SK-N-SH (cell line): ENCODE measurements around the gene PPP2R3B. TPM values are rescaled to one million over a fixed set of nuclear protein-coding genes. Genes with fewer than 3 reads are reported as not detected.

ENCODE experiments used
- CTCF ChIA-PET: fragments of 300-600, 350-600 bp; formaldehyde crosslinking; extraction: SDS; loops from one replicate; lab custom pipeline; 2021; lab: Yijun Ruan, JAX
- POLR2A ChIA-PET: fragments of 350-600 bp; sonication (Branson Sonifier 250); formaldehyde crosslinking; extraction: SDS; loops from one replicate; lab custom pipeline; 2020; ENCODE audit warnings: antibody characterized with exemption, inconsistent platforms; lab: Yijun Ruan, JAX
- DNase-seq: peaks from one replicate; pipeline ENCODE4 v3.0.0; 2012
- H2AFZ ChIP-seq: fragments of 200-600 bp; sonication (generic); 2 replicates; pipeline ENCODE4 v1.8.1; 2016; ENCODE audit warnings: antibody characterized with exemption, mild to moderate bottlenecking, low read depth
- H3F3A ChIP-seq: fragments of 200-600 bp; sonication (generic); replicated peaks from 2 replicates; pipeline ENCODE3; 2016; ENCODE audit warnings: antibody characterized with exemption, mild to moderate bottlenecking; ENCODE audit not compliant: insufficient read depth
- H3K27ac ChIP-seq, 2 experiments: fragments of 200-500 bp in 1 of 2; fragments of 200-600 bp in 1 of 2; sonication (Bioruptor generic) in 1 of 2; sonication (generic), shearing (Covaris generic) in 1 of 2; 2 replicates each; pipeline versions ENCODE4 v1.5.1 to v1.6.1; 2014 to 2016; ENCODE audit warnings: low read depth in 2 of 2, inconsistent platforms in 1 of 2, low read length in 1 of 2, mild to moderate bottlenecking in 1 of 2, mixed read lengths in 1 of 2
- H3K27me3 ChIP-seq: fragments of 200-600 bp; sonication (generic), shearing (Covaris generic); 2 replicates; pipeline ENCODE4 v1.6.1; 2016; ENCODE audit warnings: mixed run types; ENCODE audit not compliant: insufficient read depth
- H3K36me3 ChIP-seq, 2 experiments: fragments of 200-500 bp in 1 of 2; fragments of 200-600 bp in 1 of 2; sonication (Bioruptor generic) in 1 of 2; sonication (generic) in 1 of 2; replicated peaks in 1 of 2; 2 replicates each; pipeline versions ENCODE3 to v1.5.1; 2014 to 2016; ENCODE audit warnings: low read length in 1 of 2, mild to moderate bottlenecking in 1 of 2; ENCODE audit not compliant: insufficient read depth in 2 of 2, control insufficient read depth in 1 of 2
- H3K4me1 ChIP-seq, 2 experiments: fragments of 200-500 bp in 1 of 2; fragments of 200-600 bp in 1 of 2; sonication (Bioruptor generic) in 1 of 2; sonication (generic), shearing (Covaris generic) in 1 of 2; 2 replicates each; pipeline versions ENCODE4 v1.5.1 to v1.6.1; 2014 to 2016; ENCODE audit warnings: low read depth in 1 of 2, low read length in 1 of 2, mixed run types in 1 of 2; ENCODE audit not compliant: insufficient read depth in 2 of 2, control insufficient read depth in 1 of 2
- H3K4me2 ChIP-seq: fragments of 200-600 bp; sonication (generic), shearing (Covaris generic); 2 replicates; pipeline ENCODE4 v1.6.1; 2017; ENCODE audit warnings: mixed run types
- H3K4me3 ChIP-seq, 2 experiments: fragments of 200-500 bp in 1 of 2; fragments of 200-600 bp in 1 of 2; sonication (Bioruptor generic) in 1 of 2; sonication (generic), shearing (Covaris generic) in 1 of 2; 2 replicates each; pipeline versions ENCODE4 v1.5.1 to v1.8.1; 2014 to 2016; ENCODE audit warnings: low read depth in 2 of 2, inconsistent platforms in 1 of 2, low read length in 1 of 2, mild to moderate bottlenecking in 1 of 2, mixed read lengths in 1 of 2, moderate library complexity in 1 of 2
- H3K79me2 ChIP-seq: fragments of 200-600 bp; sonication (generic); 2 replicates; pipeline ENCODE4 v1.8.1; 2017; ENCODE audit warnings: mild to moderate bottlenecking; ENCODE audit not compliant: insufficient read depth
- H3K9ac ChIP-seq: fragments of 200-600 bp; sonication (generic); 2 replicates; pipeline ENCODE4 v1.6.1; 2017; ENCODE audit warnings: mixed run types
- H3K9me2 ChIP-seq: fragments of 200-600 bp; sonication (generic); 2 replicates; pipeline ENCODE4 v1.6.1; 2017; ENCODE audit warnings: mixed run types
- H3K9me3 ChIP-seq: fragments of 200-600 bp; sonication (generic); 2 replicates; pipeline ENCODE4 v1.6.1; 2017; ENCODE audit warnings: mixed run types, mild to moderate bottlenecking, moderate library complexity
- H4K20me1 ChIP-seq: fragments of 200-600 bp; sonication (generic); 2 replicates; pipeline ENCODE4 v1.6.1; 2017; ENCODE audit warnings: mild to moderate bottlenecking, mixed run types; ENCODE audit not compliant: insufficient read depth
- CTCF ChIP-seq: fragments of 200-600 bp; sonication (generic); IDR thresholded peaks from 2 replicates; pipeline ENCODE4 v1.6.1; 2017; ENCODE audit warnings: antibody characterized with exemption, mild to moderate bottlenecking, moderate library complexity
- EZH2phosphoT487 ChIP-seq: fragments of 200-600 bp; sonication (generic); IDR thresholded peaks from 2 replicates; pipeline ENCODE4 v1.6.1; 2017; ENCODE audit warnings: low read depth, mixed run types, mild to moderate bottlenecking, antibody characterized with exemption, moderate library complexity, borderline replicate concordance
- FOXJ3 ChIP-seq: sonication (generic); formaldehyde crosslinking; IDR thresholded peaks from 2 replicates; pipeline ENCODE4 v1.5.1; 2020; ENCODE audit warnings: mild to moderate bottlenecking, missing genetic modification reagents
- GATA2 ChIP-seq: sonication (generic); formaldehyde crosslinking; IDR thresholded peaks from 2 replicates; pipeline ENCODE4 v1.5.0; 2020; ENCODE audit warnings: mild to moderate bottlenecking, missing genetic modification reagents
- MEF2A ChIP-seq: IDR thresholded peaks from 2 replicates; pipeline ENCODE4 v1.4.0; 2012; ENCODE audit warnings: low read depth, borderline replicate concordance
- MXI1 ChIP-seq: IDR thresholded peaks from 2 replicates; pipeline ENCODE4 v1.6.1; 2012; ENCODE audit warnings: mild to moderate bottlenecking, low read depth, low read length, improper control_type of control experiment
- NFIC ChIP-seq: IDR thresholded peaks from 2 replicates; pipeline ENCODE4 v1.4.0; 2012; ENCODE audit warnings: borderline replicate concordance
- SIN3A ChIP-seq: IDR thresholded peaks from 2 replicates; pipeline ENCODE4 v1.6.1; 2012; ENCODE audit warnings: low read depth, mild to moderate bottlenecking, low read length, moderate library complexity, borderline replicate concordance
- SMC3 ChIP-seq: IDR thresholded peaks from 2 replicates; pipeline ENCODE4 v1.6.1; 2012; ENCODE audit warnings: low read depth, low read length, improper control_type of control experiment
- TAF1 ChIP-seq: IDR thresholded peaks from 2 replicates; pipeline ENCODE4 v1.6.1; 2012; ENCODE audit warnings: low read depth, mild to moderate bottlenecking, low read length, moderate library complexity, borderline replicate concordance
- YY1 ChIP-seq: IDR thresholded peaks from 2 replicates; pipeline ENCODE4 v1.4.0; 2012; ENCODE audit warnings: low read depth, mild to moderate bottlenecking
- ZBTB33 ChIP-seq: IDR thresholded peaks from 2 replicates; pipeline ENCODE4 v1.4.0; 2012; ENCODE audit warnings: low read depth, borderline replicate concordance
- WGBS: methylation state at CpG from one replicate; pipeline ENCODE4 v1.1.6; 2017; ENCODE audit warnings: low lambda C conversion rate; 5-methylcytosine and 5-hydroxymethylcytosine counted together
- polyA plus RNA-seq, 3 experiments: library from polyadenylated mRNA; depleted of rRNA; stranded (reverse); fragments of >200 nt; gene quantifications; 2 replicates each; pipeline ENCODE4 v1.2.3, GENCODE V29; 2012
- TF ChIP-seq, protein P1 (sequence below): IDR thresholded peaks from 2 replicates; pipeline ENCODE4; 2012
- TF ChIP-seq, protein P2 (sequence below): fragments of 150-350 bp; IDR thresholded peaks from 2 replicates; pipeline ENCODE4 v1.6.1; 2016; ENCODE audit warnings: mild to moderate bottlenecking, low read depth, low read length

The PPP2R3B gene
- polyA plus RNA-seq, 1 of the 3 experiments (the other 2 are of a cell fraction): 19.4 TPM

DNA sequence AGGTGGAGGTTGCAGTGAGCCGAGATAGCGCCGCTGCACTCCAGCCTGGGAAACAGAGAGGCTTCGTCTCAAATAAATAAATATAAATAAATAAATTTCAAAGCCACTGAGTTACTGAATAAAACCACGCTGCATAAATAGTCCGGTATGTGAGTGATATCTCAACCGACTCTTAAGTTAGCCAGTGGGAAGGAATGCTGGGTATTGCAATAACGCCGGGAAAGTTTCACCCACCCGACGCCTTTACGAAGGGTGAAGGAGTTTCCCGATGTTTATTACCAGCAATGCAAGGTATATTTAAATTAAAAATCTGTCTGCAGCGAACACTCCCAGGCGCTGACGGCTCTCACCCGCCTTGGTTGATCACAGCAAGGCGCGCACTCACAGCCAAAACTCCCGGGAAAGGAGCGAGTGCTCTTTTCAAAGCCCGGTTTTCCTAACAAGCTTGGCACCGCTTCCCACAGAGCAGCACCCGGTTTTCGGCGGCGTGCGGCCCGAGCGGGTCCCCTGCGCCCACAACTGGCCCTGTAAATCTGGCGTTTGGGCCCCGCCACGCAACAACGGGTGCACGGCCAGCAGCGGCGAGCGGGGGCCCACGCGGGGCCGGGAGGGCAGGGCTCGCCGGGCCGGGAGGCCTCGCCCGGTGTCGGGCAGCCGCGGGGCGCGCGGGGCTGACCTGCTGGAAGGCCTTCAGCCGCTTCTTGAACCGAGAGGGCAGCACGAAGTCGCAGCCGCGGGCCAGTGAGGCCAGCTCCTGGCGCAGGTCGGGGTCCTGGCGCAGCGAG is 13.7 kb downstream of the PPP2R3B start:
- H3K27ac ChIP-seq: no peak overlapping the region
- no peak overlapping the region for H3K9ac ChIP-seq
- DNase-seq: no peak
- H2AFZ ChIP-seq: no peak overlapping the region
- 97% methylated on average over 47 of the region's 63 CpGs for WGBS
- no peak overlapping the region for H3K4me2 ChIP-seq
- no peak for TF ChIP-seq MXI1
- no peak for TF ChIP-seq SIN3A
- TF ChIP-seq, protein P1, sequence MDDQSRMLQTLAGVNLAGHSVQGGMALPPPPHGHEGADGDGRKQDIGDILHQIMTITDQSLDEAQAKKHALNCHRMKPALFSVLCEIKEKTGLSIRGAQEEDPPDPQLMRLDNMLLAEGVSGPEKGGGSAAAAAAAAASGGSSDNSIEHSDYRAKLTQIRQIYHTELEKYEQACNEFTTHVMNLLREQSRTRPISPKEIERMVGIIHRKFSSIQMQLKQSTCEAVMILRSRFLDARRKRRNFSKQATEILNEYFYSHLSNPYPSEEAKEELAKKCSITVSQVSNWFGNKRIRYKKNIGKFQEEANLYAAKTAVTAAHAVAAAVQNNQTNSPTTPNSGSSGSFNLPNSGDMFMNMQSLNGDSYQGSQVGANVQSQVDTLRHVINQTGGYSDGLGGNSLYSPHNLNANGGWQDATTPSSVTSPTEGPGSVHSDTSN: no peak
- TF ChIP-seq YY1: no peak
- TF ChIP-seq ZBTB33: no peak
- TF ChIP-seq CTCF: no peak
- TF ChIP-seq NFIC: no peak
- peaks cover 7% of the 10 kb centered on the region for H4K20me1 ChIP-seq
- H3K9me3 ChIP-seq: no peaks in the 10 kb centered on the region
- POLR2A ChIA-PET: no interaction called here
- H3K4me3 ChIP-seq: no peak overlapping the region
- H3F3A ChIP-seq: no peaks in the 10 kb centered on the region
- CTCF ChIA-PET: no interaction called here
- H3K36me3 ChIP-seq: no peaks in the 10 kb centered on the region
- peaks cover 0 to 7% of the 10 kb centered on the region in 2 experiments; a peak in 1 of 4 replicates for H3K4me1 ChIP-seq
- H3K9me2 ChIP-seq: no peaks in the 10 kb centered on the region
- H3K79me2 ChIP-seq: peaks cover 5% of the 10 kb centered on the region; the same call in 1 of the 2 replicates
- H3K27me3 ChIP-seq: no peaks in the 10 kb centered on the region

- H4K20me1 ChIP-seq: peaks cover 7% of the 10 kb centered on the region
- H3K4me2 ChIP-seq: no peak overlapping the region
- no peaks in the 10 kb centered on the region for H3F3A ChIP-seq
- CTCF ChIA-PET: no interaction called here
- peaks cover 4% of the 10 kb centered on the region; the same call in 1 of the 2 replicates for H3K79me2 ChIP-seq
- H3K4me3 ChIP-seq: no peak overlapping the region
- no peak overlapping the region for H3K9ac ChIP-seq
- no peaks in the 10 kb centered on the region for H3K36me3 ChIP-seq
- POLR2A ChIA-PET: no interaction called here
- H3K9me2 ChIP-seq: no peaks in the 10 kb centered on the region
- H3K27me3 ChIP-seq: no peaks in the 10 kb centered on the region
- no peak overlapping the region for H3K27ac ChIP-seq
- WGBS: 94% methylated on average over 15 of the region's 15 CpGs
- DNase-seq: no peak
- peaks cover 0 to 7% of the 10 kb centered on the region in 2 experiments; a peak in 1 of 4 replicates for H3K4me1 ChIP-seq
- no peaks in the 10 kb centered on the region for H3K9me3 ChIP-seq
- H2AFZ ChIP-seq: no peak overlapping the region
- TF ChIP-seq SMC3: no peak
- no peak for TF ChIP-seq EZH2phosphoT487
- no peak for TF ChIP-seq FOXJ3
- TF ChIP-seq ZBTB33: no peak
- TF ChIP-seq MEF2A: no peak
- TF ChIP-seq, protein P2, sequence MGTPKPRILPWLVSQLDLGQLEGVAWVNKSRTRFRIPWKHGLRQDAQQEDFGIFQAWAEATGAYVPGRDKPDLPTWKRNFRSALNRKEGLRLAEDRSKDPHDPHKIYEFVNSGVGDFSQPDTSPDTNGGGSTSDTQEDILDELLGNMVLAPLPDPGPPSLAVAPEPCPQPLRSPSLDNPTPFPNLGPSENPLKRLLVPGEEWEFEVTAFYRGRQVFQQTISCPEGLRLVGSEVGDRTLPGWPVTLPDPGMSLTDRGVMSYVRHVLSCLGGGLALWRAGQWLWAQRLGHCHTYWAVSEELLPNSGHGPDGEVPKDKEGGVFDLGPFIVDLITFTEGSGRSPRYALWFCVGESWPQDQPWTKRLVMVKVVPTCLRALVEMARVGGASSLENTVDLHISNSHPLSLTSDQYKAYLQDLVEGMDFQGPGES: no peak
- no peak for TF ChIP-seq TAF1
- TF ChIP-seq GATA2: no peak
Observed at GRCh38 chrX:371907-372306, 14.8 kb downstream of the PPP2R3B start.
